ENCODE results near the gene CLIP1.
A peak's percentile ranks its signal among the peaks of the same experiment; 100 is the strongest.

The CLIP1 gene

GRCh38 chr12:122354958-122355641 is 67.4 kb downstream of the CLIP1 start:
- no peak for DNase-seq

GRCh38 chr12:122352394-122352793 is 70.1 kb downstream of the CLIP1 start:
- DNase-seq, result no peak

- peak; percentile 3 for DNase-seq
These were observed 72.2 kb downstream of the CLIP1 start for GRCh38 chr12:122350141-122350848.

- no peak for DNase-seq
These were observed 73.4 kb downstream of the CLIP1 start for GRCh38 chr12:122349078-122349477.

GRCh38 chr12:122348505-122348904 is 74.0 kb downstream of the CLIP1 start:
- DNase-seq, result no peak

- no peak for DNase-seq
These were observed 76.4 kb downstream of the CLIP1 start for GRCh38 chr12:122346054-122346453.

- no peak for DNase-seq
These were observed 77.4 kb downstream of the CLIP1 start for GRCh38 chr12:122345042-122345441.

- DNase-seq, result peak; percentile 22
These were observed 86.2 kb downstream of the CLIP1 start for GRCh38 chr12:122336015-122336946.

- no peak for DNase-seq
These were observed 89.1 kb downstream of the CLIP1 start for GRCh38 chr12:122333142-122334087.

GRCh38 chr12:122327494-122328385 is 94.7 kb downstream of the CLIP1 start:
- DNase-seq, result no peak

- no peak for DNase-seq
These were observed 95.5 kb downstream of the CLIP1 start for GRCh38 chr12:122327014-122327413.

- no peak for DNase-seq
These were observed 95.9 kb downstream of the CLIP1 start for GRCh38 chr12:122326586-122326985.

- DNase-seq, result no peak
These were observed 99.0 kb downstream of the CLIP1 start for GRCh38 chr12:122323311-122324019.

GRCh38 chr12:122322501-122322900 is 100.0 kb downstream of the CLIP1 start:
- peak; percentile 11 for DNase-seq

- DNase-seq, result peak; percentile 71
These were observed 103.6 kb downstream of the CLIP1 start for GRCh38 chr12:122318607-122319605.

GRCh38 chr12:122312926-122313325 is 109.5 kb downstream of the CLIP1 start:
- DNase-seq, result no peak

GRCh38 chr12:122311696-122312095 is 110.8 kb downstream of the CLIP1 start:
- DNase-seq, result no peak

- no peak for DNase-seq
These were observed 111.7 kb downstream of the CLIP1 start for GRCh38 chr12:122310626-122311333.
